NCI-H1694 treated with DMSO at 0.1 percent for 48 hours (cell line): ENCODE data around the gene SRD5A3.

Experiments used
- DNase-seq: peaks from one replicate; lab custom pipeline; 2025; lab: John Stamatoyannopoulos, UW

Gene SRD5A3

GRCh38 chr4:55407764-55408163 lies 61.7 kb downstream of the SRD5A3 start:
- no peak for DNase-seq

GRCh38 chr4:55409468-55410171 lies 63.6 kb downstream of the SRD5A3 start:
- no peak for DNase-seq

- no peak for DNase-seq
Measured at GRCh38 chr4:55410431-55410830, 64.4 kb downstream of the SRD5A3 start.

GRCh38 chr4:55411621-55412020 lies 65.6 kb downstream of the SRD5A3 start:
- DNase-seq, result no peak

GRCh38 chr4:55416176-55416575 lies 70.1 kb downstream of the SRD5A3 start:
- DNase-seq, result no peak
